ENCODE data around the gene PRR18.

Gene PRR18

DNA sequence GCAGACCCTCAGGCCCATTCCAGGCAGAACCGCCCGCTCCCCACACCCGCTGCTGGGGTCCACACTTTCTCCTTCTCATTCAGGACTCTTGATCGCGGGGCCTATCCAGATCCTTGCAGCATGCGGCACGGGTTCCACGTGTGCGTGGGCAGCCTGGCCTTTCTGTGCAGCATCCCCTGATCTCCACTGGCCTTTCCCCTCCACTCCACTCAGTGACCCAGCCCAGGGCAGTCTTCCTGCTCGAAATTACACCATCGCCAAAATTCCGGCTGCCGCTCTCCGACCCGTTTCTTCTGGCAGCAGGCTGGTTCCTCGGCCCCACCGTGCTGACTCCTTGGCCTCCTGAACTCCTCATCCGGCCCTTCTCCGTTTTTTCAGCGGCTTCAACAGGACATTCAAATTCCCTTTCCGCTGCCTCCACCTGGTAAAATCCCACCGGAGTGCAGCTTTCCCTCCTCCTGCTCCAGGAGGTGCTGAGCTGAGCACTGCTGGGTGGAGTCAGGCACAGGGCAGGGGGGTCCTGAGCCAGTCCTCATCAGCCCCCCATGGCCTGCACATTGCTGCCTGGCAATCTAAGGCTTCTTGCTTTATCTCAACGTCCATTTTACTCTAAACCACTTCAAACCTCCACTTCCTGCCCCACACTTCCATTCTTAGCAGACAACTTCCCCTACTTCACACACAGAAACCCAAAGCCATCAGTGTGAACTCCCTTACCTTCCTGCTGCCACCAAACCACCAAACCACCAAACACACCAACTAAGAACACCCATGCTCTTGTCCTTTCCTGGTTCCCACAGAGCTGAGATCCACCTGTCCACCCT, 25.2 kb upstream of the PRR18 start:
- no peak for DNase-seq

DNA sequence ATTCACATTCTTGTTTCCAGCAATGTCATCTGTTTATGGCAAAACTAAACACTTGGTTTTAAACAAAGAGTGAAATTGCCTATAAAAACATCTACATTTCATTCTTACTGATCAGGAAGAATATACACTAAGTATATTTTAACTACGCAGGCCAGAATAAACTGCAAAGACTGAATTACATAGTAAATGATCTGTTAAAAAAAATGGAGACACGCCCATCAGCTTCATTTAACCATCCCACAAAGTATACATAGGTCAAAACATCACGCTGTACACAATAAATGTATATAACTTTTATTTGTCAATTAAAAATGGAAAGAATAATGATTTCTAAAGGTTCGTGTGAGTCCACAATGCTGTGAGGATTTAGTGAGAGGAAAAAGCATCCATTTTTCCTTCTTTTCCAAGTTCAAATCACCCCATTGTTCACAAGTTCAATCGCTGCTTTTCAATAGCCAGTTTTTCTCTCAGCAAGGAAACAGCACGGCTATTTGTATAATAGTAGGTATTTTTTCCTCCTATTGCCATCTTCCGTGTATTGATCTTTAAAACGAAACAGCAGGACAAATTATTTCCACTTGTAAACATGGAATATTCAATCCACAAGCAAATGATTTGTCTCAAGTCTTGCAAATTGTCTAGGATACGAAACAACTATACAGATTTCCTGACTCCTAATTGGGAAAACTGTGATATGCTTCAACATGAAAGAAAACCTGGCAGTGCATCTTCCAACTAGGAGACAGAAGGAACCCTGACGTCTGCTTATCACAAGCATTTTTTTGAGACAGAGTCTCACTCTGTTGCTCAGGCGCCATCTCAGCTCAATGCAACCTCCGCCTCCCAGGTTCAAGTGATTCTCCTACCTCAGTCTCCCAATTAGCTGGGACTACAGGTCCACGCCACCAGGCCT, 23.6 kb upstream of the PRR18 start:
- no peak for DNase-seq

DNA sequence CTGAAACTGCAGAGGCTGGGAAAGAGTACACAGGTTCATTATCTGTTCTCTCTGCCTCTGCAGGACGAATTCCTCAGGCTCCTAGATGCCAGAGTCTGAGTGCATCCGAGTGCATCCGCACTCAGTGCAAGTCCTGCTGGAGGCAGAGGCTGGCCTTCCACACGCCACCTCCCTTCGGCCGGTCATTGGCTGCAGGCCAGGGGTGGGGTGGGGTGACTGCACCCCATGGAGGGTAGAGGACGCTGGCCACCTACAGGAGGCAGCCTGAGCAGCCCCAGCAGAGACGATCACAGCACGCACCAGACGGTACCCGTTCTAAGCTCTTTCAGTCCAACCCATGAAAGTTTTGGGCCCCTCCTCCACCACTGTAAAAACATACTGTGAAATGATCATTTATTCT, 22.4 kb upstream of the PRR18 start:
- no peak for DNase-seq

DNA sequence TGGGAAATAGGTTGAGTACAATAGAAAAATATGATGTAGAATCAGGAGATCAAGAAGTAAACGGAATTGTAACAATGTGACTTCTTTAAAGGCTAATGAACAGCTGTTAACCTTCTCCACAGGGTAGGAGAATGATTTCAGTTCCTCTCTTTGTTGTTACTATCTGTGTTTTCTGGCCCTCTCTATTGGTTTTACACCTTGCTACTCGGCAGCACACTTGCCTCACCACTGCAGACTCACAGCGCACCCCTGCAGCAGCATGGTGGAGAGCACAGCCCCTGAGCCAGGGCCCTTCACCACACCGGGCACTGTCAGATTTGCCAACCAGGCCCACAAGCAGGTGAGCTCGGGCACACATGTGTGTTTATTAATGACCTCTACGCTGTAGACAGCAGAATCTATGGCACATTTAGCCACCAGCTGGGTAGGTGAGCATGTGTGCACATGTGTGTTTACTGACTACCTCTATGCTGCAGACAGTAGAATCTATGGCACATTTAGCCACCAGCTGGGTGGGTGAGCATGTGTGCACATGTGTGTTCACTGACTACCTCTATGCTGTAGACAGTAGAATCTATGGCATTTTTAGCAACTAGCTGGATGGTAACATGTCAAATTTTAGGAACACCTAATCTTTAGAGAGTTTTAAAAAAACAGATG, 17.3 kb upstream of the PRR18 start:
- DNase-seq: no peak

DNA sequence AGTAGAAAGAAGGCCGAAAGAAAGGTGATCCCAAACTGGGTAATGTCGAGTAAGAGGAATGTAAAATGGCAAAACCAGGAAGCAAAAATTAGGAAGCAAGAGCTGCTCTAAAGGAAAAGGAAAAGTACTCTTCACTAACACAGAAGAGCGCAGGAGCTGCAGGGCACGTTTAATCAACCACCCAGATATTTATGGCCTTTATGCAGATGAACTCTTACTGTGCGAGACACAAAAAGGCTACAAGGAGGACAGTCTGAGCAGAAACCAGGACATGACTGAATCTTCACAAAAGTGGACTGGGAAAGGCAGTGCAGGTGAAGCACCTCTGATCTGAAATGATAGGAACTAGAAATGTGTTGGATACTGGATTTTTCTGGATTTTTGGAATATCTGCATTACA, 15.2 kb upstream of the PRR18 start:
- DNase-seq: no peak

DNA sequence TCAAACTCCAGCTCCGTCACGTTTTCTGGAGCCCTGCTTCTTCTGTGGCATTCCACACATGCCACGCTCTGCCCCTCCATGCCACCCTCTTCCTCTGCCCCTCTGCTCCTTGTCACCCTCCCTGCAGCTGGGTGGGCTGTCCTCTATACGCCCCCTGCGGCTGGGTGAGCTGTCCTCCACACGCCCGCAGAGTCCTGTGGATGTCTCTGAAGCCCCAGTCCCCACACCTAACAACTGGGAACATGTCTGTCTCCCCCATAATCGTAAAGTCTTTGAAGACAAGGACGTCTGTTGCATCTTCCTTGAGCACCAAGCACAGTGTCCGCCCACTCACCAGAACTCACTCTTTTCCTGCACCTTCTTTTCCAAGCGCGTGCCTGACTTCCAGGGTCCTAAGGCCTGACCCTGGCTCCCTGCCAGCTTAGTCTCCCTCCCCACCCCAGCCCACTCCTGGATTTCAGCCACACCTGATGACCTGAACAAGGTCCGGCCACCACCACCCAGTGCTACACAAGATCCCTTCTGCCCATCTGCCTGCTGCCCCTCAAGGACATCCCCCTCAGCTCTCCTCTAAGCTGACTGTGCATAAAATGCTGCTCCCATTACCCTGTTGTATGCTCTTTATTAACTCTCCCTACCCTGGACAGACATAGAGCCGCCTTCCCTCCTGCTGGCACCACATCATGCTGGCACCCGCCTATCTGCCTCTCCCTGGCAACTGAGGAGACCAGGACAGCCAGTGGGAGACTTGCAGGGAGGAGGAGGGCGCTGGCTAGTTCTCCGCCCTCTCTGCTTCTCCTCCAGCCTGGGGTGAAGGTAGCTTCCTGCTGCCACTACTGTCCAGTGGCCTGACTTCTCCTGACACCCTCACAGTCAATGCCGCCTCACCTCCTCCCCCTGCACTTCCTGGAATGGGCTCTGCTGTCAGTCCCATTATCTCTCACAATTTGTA, 10.7 kb upstream of the PRR18 start:
- DNase-seq: no peak

DNA sequence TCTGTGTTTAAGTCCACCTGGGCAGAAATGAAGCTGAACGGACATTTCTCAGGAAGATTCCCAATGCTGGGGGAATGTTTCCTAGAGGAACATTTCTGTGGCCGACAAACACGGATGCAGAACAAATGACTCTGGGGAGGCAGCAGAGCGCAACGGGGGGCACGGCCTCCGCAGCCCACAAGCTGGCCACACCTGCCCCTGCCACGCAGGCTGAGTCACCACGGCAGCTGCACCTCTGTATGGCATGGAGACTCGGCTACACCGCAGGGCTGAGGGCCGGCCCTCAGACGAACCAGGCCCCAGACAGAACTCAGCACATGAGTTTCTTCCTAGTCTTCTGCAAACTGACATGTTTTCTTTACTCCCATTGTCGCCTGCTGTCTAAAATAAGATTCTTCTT, 10.0 kb upstream of the PRR18 start:
- DNase-seq: no peak

DNA sequence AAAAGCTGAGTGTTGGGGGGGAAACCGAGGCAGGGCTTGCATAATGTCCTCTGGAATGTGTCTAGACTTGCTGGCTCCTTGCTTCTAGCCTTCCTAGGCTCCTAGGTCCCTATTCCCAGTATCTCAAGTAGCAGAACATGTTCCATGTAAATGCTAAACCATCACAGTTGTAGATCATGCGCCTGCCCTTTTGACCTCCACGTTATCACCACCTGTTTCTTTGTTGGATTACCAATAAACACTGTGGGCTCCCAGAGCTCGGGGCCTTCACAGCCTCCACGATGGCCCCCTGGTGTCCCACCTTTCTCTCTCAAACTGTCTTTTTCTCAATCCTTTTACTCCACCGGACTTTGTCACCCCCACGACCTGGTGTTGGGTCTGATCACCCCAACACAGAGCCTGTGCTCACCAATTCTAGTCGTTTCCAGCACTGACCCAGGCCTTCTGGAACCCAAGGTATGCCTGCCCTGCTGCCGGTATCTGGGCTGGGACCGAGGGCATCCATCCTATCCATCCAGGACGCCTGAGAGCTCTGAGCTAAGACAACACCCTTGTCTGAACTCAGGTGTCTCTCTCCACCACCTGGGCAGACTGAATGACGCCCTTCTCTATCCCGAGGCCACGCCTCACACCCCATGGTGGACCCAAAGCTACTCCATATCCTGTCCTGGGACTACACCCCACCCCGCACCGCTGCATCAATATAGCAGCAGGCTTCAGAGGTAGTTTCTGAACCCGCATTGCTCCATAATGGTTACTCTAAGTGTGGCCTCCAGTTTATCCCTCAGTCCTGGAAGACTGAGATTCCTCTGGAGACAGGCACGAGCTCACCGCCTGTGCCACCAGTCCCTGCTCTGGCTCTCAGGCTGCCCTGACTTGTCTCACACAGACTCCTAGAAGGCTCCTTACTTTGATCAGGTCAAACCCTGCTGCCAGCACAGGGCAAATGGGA, 9.3 kb upstream of the PRR18 start:
- no peak for DNase-seq

DNA sequence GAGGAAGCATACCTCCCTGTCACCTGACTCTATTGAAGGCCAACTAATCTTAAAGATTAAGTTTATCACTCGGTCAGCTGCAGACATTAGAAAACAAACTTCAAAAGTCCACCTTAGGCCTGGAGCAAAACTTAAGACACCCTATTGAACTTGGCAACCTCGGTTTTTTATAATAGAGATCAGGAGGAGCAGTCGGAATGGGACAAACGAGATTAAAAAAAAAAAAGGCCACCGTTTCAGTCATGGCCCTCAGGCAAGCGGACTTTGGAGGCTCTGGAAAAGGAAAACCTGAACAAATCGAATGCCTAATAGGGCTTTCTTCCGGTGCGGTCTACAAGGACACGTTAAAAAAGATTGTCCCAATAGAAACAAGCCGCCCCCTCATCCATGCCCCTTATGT, 7.2 kb upstream of the PRR18 start:
- DNase-seq: no peak

DNA sequence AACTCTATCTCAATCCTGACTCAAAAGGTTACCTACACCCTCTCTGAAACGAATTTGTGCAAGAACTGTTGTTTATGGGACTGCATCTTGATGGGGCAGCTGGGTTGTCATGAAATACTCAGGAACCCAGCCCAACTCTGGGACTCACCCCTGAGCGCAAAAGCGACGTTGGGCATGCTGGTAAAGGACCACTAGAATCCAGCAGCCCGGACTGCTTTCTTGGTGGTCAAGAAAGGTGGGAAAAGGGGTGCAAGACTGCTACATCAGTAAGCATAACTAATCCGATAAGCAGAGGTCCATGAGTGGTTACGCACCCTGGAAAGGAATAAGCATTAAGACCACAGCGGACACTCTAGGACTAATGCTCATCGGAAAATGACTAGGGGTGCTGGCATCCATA, 6.3 kb upstream of the PRR18 start:
- DNase-seq: no peak

DNA sequence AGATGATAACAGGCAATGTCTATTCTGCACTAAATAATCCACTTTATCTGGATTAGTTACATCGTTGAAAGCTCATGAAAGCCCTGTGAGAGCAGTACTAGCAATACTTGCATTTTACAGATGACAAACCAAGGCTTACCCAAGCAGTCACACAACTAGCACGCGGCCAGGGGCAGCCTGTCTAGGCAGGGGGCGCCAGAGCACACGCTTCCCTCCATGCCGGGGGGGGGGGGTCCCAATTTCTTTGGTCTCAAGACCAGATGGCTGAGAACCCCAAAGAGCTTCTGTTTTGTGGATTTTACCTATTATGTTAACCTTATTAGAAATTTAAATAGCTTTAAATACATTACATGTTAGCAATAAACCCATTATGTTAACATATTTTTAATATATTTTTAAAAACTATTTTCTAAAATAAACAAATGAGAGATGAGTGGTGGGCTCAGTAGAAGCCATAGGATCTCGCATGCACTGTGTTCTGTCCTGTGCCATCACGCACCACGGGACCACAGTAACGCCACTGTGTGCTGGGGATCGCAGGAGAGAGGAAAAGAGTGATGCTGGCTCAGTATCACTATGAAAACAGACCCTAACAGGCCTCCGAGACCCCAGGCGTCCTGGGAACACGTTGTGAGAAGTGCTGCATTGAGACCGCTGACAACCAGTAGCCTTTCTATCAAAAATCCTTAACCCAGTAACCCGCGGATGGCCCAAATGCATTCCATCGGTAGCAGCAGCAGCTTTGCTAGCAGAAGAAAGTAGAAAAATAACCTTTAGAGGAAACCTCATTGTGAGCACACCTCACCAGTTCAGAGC, 5.3 kb upstream of the PRR18 start:
- peak; percentile 49 for DNase-seq

DNA sequence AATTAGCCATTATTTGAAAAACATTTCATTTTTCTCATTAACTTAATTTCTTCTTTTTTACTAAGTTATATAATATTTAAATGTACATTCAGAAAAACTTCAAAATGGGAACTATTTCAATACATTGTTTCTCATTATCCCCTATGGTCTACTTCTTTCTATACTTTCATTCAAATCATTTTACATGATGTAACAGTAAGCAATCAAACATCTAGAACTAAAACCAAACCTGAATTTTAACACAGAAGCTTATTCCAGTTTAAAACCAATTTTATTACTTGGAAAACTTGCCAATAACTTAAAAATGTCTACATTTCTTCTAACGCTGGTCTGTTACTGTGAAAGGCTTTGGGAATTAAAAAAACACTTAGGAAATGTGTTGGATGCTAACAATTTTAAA, 4.6 kb upstream of the PRR18 start:
- no peak for DNase-seq

DNA sequence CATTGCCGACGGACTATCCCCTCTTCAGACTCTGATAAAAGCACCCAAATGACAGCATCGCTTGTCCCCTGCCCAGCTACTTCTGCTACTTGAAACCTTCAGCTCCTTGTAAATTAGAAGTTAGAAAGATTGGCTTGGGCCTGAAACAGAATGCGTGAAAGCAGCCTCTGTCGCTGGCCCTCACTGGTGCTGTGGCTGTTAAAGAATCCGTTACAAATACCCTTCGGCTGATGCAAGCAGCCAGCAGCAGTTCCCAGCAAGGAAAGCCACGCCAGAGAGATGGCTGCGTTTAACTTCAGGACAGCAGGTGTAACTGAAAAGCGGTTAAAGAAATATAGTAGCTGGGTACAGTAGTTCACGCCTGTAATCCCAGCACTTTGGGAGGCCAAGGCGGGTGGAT, 2.4 kb upstream of the PRR18 start:
- DNase-seq: no peak

DNA sequence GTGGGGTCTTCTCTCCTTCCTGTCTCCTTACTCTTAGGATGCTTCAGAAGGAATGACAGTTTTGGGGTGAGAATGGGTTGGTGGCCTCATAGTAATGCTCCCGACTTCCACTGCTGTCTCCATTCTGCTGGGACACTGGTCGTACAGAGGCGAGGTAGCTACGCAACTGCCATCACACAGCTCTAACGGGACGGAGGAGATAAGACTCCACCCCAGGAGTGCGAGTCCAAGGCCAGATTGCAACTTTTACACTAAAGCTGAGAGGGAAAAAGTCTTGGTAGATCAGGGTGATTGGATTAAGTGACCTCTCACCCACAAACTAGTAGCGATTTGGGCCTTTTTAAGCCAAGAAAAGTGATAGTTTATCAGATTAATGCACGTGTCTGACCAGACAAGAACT, 1.8 kb upstream of the PRR18 start:
- no peak for DNase-seq

DNA sequence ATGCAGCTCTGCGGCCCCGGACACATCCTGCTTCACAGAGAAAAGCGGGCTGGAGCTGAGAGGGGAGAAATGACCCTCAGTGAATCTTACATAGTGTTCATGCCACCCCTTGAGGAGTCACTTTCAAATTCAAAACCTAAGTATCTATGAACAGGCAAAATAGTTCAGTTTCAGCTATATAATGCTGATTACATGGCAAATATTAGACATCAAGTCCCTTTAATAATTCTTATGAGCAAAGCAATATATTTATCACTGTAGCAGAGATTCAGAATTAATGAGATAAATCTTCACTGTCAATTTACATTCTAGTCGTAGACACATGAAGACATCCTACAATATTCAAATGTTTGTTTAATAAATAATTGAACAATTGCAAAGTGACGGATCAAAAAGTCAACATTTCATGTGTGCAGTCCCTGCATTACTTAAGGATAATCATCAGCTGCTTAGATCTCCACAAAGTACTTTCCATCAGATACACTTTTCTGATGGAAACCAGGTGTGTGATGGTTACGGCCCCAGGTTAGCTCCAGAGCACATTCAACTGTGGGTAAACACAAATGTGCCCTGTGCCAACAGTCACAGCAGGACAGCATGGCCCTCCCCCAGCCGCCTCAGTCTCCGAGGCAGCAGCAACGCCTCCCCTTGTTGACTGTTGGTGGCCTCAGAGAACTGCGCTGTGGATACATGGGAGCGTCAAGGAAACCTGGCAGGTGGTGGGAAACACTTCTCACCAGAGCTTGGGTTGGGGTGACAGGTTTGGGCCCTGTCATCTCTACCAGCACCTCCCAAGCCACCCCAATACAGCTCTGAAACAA, 787 bp upstream of the PRR18 start:
- no peak for DNase-seq

DNA sequence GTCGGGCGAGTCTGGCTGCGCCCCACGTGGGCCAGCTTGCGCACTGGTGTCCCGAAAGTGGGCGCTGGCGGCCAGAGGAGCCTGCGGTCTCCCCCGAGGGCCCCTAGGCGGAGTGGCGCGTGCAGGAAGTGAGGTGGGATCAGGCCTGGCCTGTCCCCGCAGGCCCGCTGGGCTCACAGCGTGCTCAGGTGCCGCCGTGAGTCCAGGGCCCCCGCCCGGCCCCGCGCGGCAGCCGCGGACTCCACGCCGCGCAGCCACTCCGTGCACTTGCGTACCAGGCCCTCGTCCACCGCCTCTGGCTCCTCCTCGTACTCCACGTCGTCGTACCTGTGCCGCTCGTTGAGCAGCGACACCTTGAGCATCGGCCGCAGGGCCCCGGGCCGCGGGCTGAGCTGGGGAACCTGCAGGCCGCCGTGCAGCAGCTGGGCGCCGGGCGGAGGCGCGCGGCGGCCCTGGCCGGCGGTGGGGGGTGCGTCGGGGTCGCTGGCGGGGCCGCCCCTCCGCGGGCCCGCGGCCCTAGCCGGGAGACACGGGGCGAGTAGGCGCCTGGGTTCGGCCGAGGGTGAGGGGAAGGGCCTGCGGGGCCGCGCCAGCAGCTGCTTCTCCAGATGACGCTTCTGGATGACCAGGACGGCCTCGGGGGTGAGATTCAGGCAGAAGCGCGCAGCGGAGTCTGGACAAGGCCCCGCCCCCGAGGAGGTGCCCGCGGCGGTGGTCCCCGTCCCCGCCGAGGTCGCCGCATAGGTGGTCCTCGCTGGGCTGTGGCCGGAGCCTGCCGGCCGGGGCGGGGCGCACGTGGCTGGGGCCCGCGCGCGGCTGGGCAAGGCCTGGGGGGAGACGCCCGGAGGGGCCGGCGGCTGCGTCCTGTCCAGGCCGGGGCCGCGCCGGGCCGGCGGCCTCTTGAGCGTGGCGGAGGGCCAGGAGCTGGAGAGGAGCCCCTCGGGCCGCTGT, 835 bp downstream of the PRR18 start:
- DNase-seq: peak; percentile 24

DNA sequence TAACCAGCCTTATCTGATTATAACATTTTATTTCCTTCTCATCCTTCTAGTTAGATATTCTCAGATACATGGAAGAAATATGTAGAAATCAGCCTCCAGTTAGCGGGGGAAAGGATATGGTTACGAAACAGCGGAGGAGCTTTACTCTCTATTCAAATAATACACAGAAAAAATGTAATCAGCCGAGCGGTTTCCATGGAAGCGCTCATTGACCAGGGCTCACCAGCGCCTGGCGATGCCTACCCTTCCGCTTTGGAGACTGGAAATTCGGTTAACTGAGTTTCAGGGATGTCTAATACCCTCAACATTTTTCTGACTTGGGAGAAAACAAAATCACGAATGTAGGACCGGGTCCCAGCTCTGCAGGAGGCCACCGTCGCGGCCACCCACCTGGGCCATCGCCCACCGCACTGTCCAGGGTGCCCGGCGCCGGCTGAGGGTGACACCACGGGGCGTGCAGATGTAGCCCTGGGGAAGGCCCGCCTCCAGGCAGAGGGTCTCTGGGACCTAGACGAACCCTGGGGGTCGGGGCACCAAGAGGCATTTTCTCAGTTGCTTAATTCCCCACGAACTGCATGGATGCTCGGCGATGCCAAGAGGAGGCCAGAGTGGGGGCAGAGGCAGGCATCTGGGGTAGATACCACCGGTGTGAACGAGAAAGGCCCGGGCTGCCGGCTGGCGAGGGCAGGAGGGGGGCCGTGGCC, 1.7 kb downstream of the PRR18 start:
- no peak for DNase-seq

Measured in activated CD4-positive, alpha-beta T cell treated with anti-CD3 and anti-CD28 coated beads, Interleukin-2, amount 50 U/mL, for 1 hour (primary cell).